Measurements from ENCODE around the gene SEMA4A. TPM values are rescaled to one million over a fixed set of nuclear protein-coding genes. Genes with fewer than 3 reads are reported as not detected.
A peak's percentile ranks its signal among the peaks of the same experiment; 100 is the strongest.
"Not testable (repeated sequence)": the region's sequence is repeated elsewhere in the genome, so short reads cannot be mapped to it uniquely, and the experiment has no call there.

The SEMA4A gene
- polyA plus RNA-seq, 1 donor, result 4.8 TPM

- no peak for DNase-seq
Measured at GRCh38 chr1:156160000-156160742, 6.8 kb downstream of the SEMA4A start.

GRCh38 chr1:156160743-156161171 is 7.4 kb downstream of the SEMA4A start:
- peak; percentile 90 for DNase-seq

GRCh38 chr1:156162430-156163037 is 9.1 kb downstream of the SEMA4A start:
- DNase-seq, result no peak

GRCh38 chr1:156163712-156164111 is 10.3 kb downstream of the SEMA4A start:
- DNase-seq, result no peak

GRCh38 chr1:156164125-156164831 is 10.9 kb downstream of the SEMA4A start:
- no peak for DNase-seq

GRCh38 chr1:156165083-156165482 is 11.7 kb downstream of the SEMA4A start:
- no peak for DNase-seq

GRCh38 chr1:156167536-156167935 is 14.2 kb downstream of the SEMA4A start:
- no peak for DNase-seq

- no peak for DNase-seq
Measured at GRCh38 chr1:156172696-156173470, 19.5 kb downstream of the SEMA4A start.

- DNase-seq, result no peak
Measured at GRCh38 chr1:156176610-156177210, 23.3 kb downstream of the SEMA4A start.

GRCh38 chr1:156177919-156178654 is 24.7 kb downstream of the SEMA4A start:
- DNase-seq, result no peak

GRCh38 chr1:156180471-156180870 is 27.1 kb downstream of the SEMA4A start:
- DNase-seq, result no peak

- not testable (repeated sequence) for DNase-seq
Measured at GRCh38 chr1:156181391-156181924, 28.1 kb downstream of the SEMA4A start.

GRCh38 chr1:156182010-156182779 is 28.8 kb downstream of the SEMA4A start:
- not testable (repeated sequence) for DNase-seq

- not testable (repeated sequence) for DNase-seq
Measured at GRCh38 chr1:156186347-156187177, 33.2 kb downstream of the SEMA4A start.

- DNase-seq, result not testable (repeated sequence)
Measured at GRCh38 chr1:156190265-156190664, 36.9 kb downstream of the SEMA4A start.

GRCh38 chr1:156191292-156191964 is 38.0 kb downstream of the SEMA4A start:
- DNase-seq, result no peak

GRCh38 chr1:156193208-156193487 is 39.8 kb downstream of the SEMA4A start:
- DNase-seq, result no peak

- DNase-seq, result peak; percentile 99
Measured at GRCh38 chr1:156193488-156194299, 40.3 kb downstream of the SEMA4A start, which contains the start of gene SLC25A44. TSS of gene SLC25A44 (plus strand) at chr1:156194104. CDS start at chr1:156199848, 5,744 bp downstream.

Measured in hindlimb muscle (tissue), 1 donor.